ENCODE results near the gene GALNT12.

GALNT12 gene

GRCh38 chr9:98778251-98778650 is 29.2 kb upstream of the GALNT12 start:
- no peaks in the 10 kb centered on the region for H3K9me2 ChIP-seq (ENCODE audit: low read depth, low read length)
- no peak overlapping the region for H2AFZ ChIP-seq (ENCODE audit: low read length)
- no peak overlapping the region for H3K4me3 ChIP-seq (ENCODE audit: low read depth, low read length, poor library complexity, severe bottlenecking)
- no peak overlapping the region for H3K4me2 ChIP-seq (ENCODE audit: low read length)
- H3K79me2 ChIP-seq (ENCODE audit: insufficient read depth, low read length) = no peaks in the 10 kb centered on the region
- H4K20me1 ChIP-seq (ENCODE audit: insufficient read depth, low read length) = no peaks in the 10 kb centered on the region
- H3K4me1 ChIP-seq (ENCODE audit: insufficient read depth, low read length, severe bottlenecking) = no peaks in the 10 kb centered on the region
- no peak for TF ChIP-seq EZH2 (IDR thresholded peaks at IDR 0.05; ENCODE audit: borderline replicate concordance, low read length)
- TF ChIP-seq CTCF (IDR thresholded peaks at IDR 0.05; ENCODE audit: low read length) = no peak
- no peaks in the 10 kb centered on the region for H3K9me3 ChIP-seq (ENCODE audit: low read length)
- H3K36me3 ChIP-seq (ENCODE audit: insufficient read depth, low read length) = peaks cover 16% of the 10 kb centered on the region
- H3K27me3 ChIP-seq (ENCODE audit: insufficient read depth, low read length) = no peaks in the 10 kb centered on the region
- no peak overlapping the region for H3K9ac ChIP-seq (ENCODE audit: low read length)
- H3K27ac ChIP-seq (ENCODE audit: low read depth, low read length, poor library complexity, severe bottlenecking) = no peak overlapping the region
- H3F3A ChIP-seq (ENCODE audit: insufficient read depth, low read length) = no peaks in the 10 kb centered on the region

GRCh38 chr9:98778711-98779530 is 28.5 kb upstream of the GALNT12 start:
- Histone ChIP-seq H3K79me2 (ENCODE audit: insufficient read depth, low read length) (no peaks in the 10 kb centered on the region), H3F3A (ENCODE audit: insufficient read depth, low read length) (no peaks in the 10 kb centered on the region), H3K9me3 (ENCODE audit: low read length) (no peaks in the 10 kb centered on the region), H3K27ac (ENCODE audit: low read depth, low read length, poor library complexity, severe bottlenecking) (no peak overlapping the region), H3K27me3 (ENCODE audit: insufficient read depth, low read length) (no peaks in the 10 kb centered on the region), H2AFZ (ENCODE audit: low read length) (no peak overlapping the region), H4K20me1 (ENCODE audit: insufficient read depth, low read length) (no peaks in the 10 kb centered on the region), H3K9ac (ENCODE audit: low read length) (no peak overlapping the region), H3K4me2 (ENCODE audit: low read length) (no peak overlapping the region), H3K9me2 (ENCODE audit: low read depth, low read length) (no peaks in the 10 kb centered on the region), H3K4me3 (ENCODE audit: low read depth, low read length, poor library complexity, severe bottlenecking) (no peak overlapping the region), H3K36me3 (ENCODE audit: insufficient read depth, low read length) (peaks cover 20% of the 10 kb centered on the region), H3K4me1 (ENCODE audit: insufficient read depth, low read length, severe bottlenecking) (no peaks in the 10 kb centered on the region)
- TF ChIP-seq CTCF (IDR thresholded peaks at IDR 0.05; ENCODE audit: low read length) (no peak), EZH2 (IDR thresholded peaks at IDR 0.05; ENCODE audit: borderline replicate concordance, low read length) (no peak)

- TF ChIP-seq EZH2 (IDR thresholded peaks at IDR 0.05; ENCODE audit: borderline replicate concordance, low read length) = no peak
- no peak for TF ChIP-seq CTCF (IDR thresholded peaks at IDR 0.05; ENCODE audit: low read length)
- Histone ChIP-seq H3K9me2 (ENCODE audit: low read depth, low read length) (no peaks in the 10 kb centered on the region), H3K4me3 (ENCODE audit: low read depth, low read length, poor library complexity, severe bottlenecking) (no peak overlapping the region), H3K36me3 (ENCODE audit: insufficient read depth, low read length) (peaks cover 21% of the 10 kb centered on the region), H3K9me3 (ENCODE audit: low read length) (no peaks in the 10 kb centered on the region), H2AFZ (ENCODE audit: low read length) (no peak overlapping the region), H3K79me2 (ENCODE audit: insufficient read depth, low read length) (no peaks in the 10 kb centered on the region), H3F3A (ENCODE audit: insufficient read depth, low read length) (no peaks in the 10 kb centered on the region), H4K20me1 (ENCODE audit: insufficient read depth, low read length) (no peaks in the 10 kb centered on the region), H3K9ac (ENCODE audit: low read length) (no peak overlapping the region), H3K27ac (ENCODE audit: low read depth, low read length, poor library complexity, severe bottlenecking) (no peak overlapping the region), H3K4me2 (ENCODE audit: low read length) (no peak overlapping the region), H3K4me1 (ENCODE audit: insufficient read depth, low read length, severe bottlenecking) (no peaks in the 10 kb centered on the region), H3K27me3 (ENCODE audit: insufficient read depth, low read length) (no peaks in the 10 kb centered on the region)
These were observed 27.3 kb upstream of the GALNT12 start for GRCh38 chr9:98780059-98780749.
